B cell (primary cell): ENCODE data around the gene CDR2L. TPM values are rescaled to one million over a fixed set of nuclear protein-coding genes. Genes with fewer than 3 reads are reported as not detected.
A peak's percentile ranks its signal among the peaks of the same experiment; 100 is the strongest.
"Not testable (repeated sequence)": the region's sequence is repeated elsewhere in the genome, so short reads cannot be mapped to it uniquely, and the experiment has no call there.

Experiments used
- ATAC-seq: fragments of 200-7000 bp; cut with Tn5 transposase; one replicate; pipeline ENCODE4 v1.10.0; 2021; ENCODE audit warnings: low read depth, mild to moderate bottlenecking, moderate number of reproducible peaks, moderate library complexity
- CTCF ChIA-PET: fragments of 350-600 bp; sonication (Branson Sonifier 250); formaldehyde crosslinking; loops from one replicate; lab custom pipeline; 2021; ENCODE audit warnings: antibody characterized with exemption, inconsistent platforms; lab: Charles Lee
- POLR2A ChIA-PET: fragments of 350-600 bp; sonication (Branson Sonifier 250); formaldehyde crosslinking; loops from one replicate; lab custom pipeline; 2021; ENCODE audit warnings: antibody characterized with exemption; lab: Charles Lee
- DNase-seq: peaks from one replicate; pipeline ENCODE4 v3.0.0; 2013
- H2AFZ ChIP-seq: 2 replicates; pipeline ENCODE4 v1.6.1; 2012; ENCODE audit warnings: mild to moderate bottlenecking, low read depth, low read length; ENCODE audit not compliant: insufficient read depth, poor library complexity, severe bottlenecking
- H3K27ac ChIP-seq, 2 donors: 1 replicate in 1 of 2; 2 replicates in 1 of 2; pipeline ENCODE4 v1.5.1; 2012 to 2013; ENCODE audit warnings: low read length in 2 of 2, mild to moderate bottlenecking in 2 of 2, moderate library complexity in 1 of 2
- H3K27me3 ChIP-seq, 4 experiments: fragments of 200-600 bp in 1 of 4; sonication (generic) in 1 of 4; replicated peaks in 1 of 4; 1 replicate in 2 of 4; 2 replicates in 2 of 4; pipeline versions ENCODE4 v1.6.1 to v1.7.0; 2013 to 2016; ENCODE audit warnings: low read length in 3 of 4, mild to moderate bottlenecking in 2 of 4, mixed read lengths in 1 of 4, moderate library complexity in 1 of 4; ENCODE audit not compliant: insufficient read depth in 4 of 4, control insufficient read depth in 3 of 4; ENCODE audit errors: control extremely low read depth in 1 of 4
- H3K36me3 ChIP-seq, 2 experiments: replicated peaks in 1 of 2; 1 replicate in 1 of 2; 2 replicates in 1 of 2; pipeline versions ENCODE4 v1.6.1 to v1.7.1; 2013; ENCODE audit warnings: low read length in 1 of 2; ENCODE audit not compliant: insufficient read depth in 2 of 2, control insufficient read depth in 1 of 2; ENCODE audit errors: control extremely low read depth in 1 of 2, extremely low read depth in 1 of 2
- H3K4me1 ChIP-seq, 2 donors: fragments of 200-600 bp in 1 of 2; sonication (generic) in 1 of 2; 1 replicate in 1 of 2; 2 replicates in 1 of 2; pipeline versions ENCODE4 v1.5.1 to v1.6.1; 2013 to 2017; ENCODE audit warnings: low read length in 2 of 2; ENCODE audit not compliant: control insufficient read depth in 2 of 2, insufficient read depth in 2 of 2
- H3K4me2 ChIP-seq: replicated peaks from 2 replicates; pipeline ENCODE3; 2012; ENCODE audit warnings: mild to moderate bottlenecking, low read depth, low read length; ENCODE audit not compliant: poor library complexity, severe bottlenecking
- H3K4me3 ChIP-seq, 5 experiments: fragments of 200-600 bp in 1 of 5; sonication (generic) in 1 of 5; 1 replicate in 3 of 5; 2 replicates in 2 of 5; pipeline versions ENCODE4 v1.5.1 to v1.7.0; 2011 to 2016; ENCODE audit warnings: low read length in 4 of 5, mild to moderate bottlenecking in 4 of 5, low read depth in 2 of 5, control low read depth in 1 of 5, moderate library complexity in 1 of 5; ENCODE audit not compliant: insufficient read depth in 1 of 5; ENCODE audit errors: control extremely low read depth in 1 of 5, extremely low read depth in 1 of 5
- H3K79me2 ChIP-seq: fragments of 200-600 bp; sonication (generic); one replicate; pipeline ENCODE4 v1.6.0; 2016; ENCODE audit warnings: low read length; ENCODE audit not compliant: control insufficient read depth, insufficient read depth
- H3K9ac ChIP-seq: fragments of 200-600 bp; sonication (generic); 2 replicates; pipeline ENCODE4 v1.6.1; 2017; ENCODE audit warnings: mild to moderate bottlenecking, low read length, moderate library complexity
- H3K9me3 ChIP-seq, 3 donors: one replicate each; pipeline versions ENCODE4 v1.6.1 to v1.7.1; 2013; ENCODE audit warnings: low read length in 2 of 3; ENCODE audit not compliant: control insufficient read depth in 2 of 3, insufficient read depth in 1 of 3; ENCODE audit errors: control extremely low read depth in 1 of 3
- H4K20me1 ChIP-seq: 2 replicates; pipeline ENCODE4 v1.6.0; 2012; ENCODE audit warnings: mild to moderate bottlenecking, low read length; ENCODE audit not compliant: insufficient read depth, control insufficient read depth, poor library complexity, severe bottlenecking
- H3K27ac Mint-ChIP-seq: one replicate; pipeline ENCODE4 v1.8.0; 2021; ENCODE audit warnings: mixed read lengths
- H3K27me3 Mint-ChIP-seq: one replicate; pipeline ENCODE4 v1.8.0; 2021; ENCODE audit warnings: mixed read lengths
- H3K4me1 Mint-ChIP-seq: one replicate; pipeline ENCODE4 v1.8.0; 2021; ENCODE audit warnings: mixed read lengths
- H3K4me3 Mint-ChIP-seq: one replicate; pipeline ENCODE4 v1.8.0; 2021; ENCODE audit warnings: mixed read lengths
- H3K9me3 Mint-ChIP-seq: one replicate; pipeline ENCODE4 v1.8.0; 2022; ENCODE audit warnings: mixed read lengths; ENCODE audit not compliant: insufficient read depth
- CTCF ChIP-seq: fragments of 200-600 bp; IDR thresholded peaks from one replicate; pipeline ENCODE4 v1.8.0; 2022; ENCODE audit warnings: antibody characterized with exemption, mild to moderate bottlenecking
- EZH2 ChIP-seq: IDR thresholded peaks from 2 replicates; pipeline ENCODE4 v1.6.1; 2012; ENCODE audit warnings: borderline replicate concordance, low read depth, mild to moderate bottlenecking, moderate library complexity, low read length; ENCODE audit not compliant: insufficient read depth, poor library complexity, severe bottlenecking
- WGBS: methylation state at CpG from one replicate; pipeline ENCODE4 v1.1.5; 2013; ENCODE audit warnings: missing lambda C conversion rate; ENCODE audit not compliant: insufficient coverage; 5-methylcytosine and 5-hydroxymethylcytosine counted together
- intact Hi-C: fragments of 100-400 bp; cut with micrococcal nuclease; formaldehyde crosslinking; loops from one replicate; pipeline ENCODE4 v1.10.0; 2022
- polyA plus RNA-seq: library from polyadenylated mRNA; depleted of rRNA; stranded (reverse); fragments of >200 nt; gene quantifications from 2 replicates; pipeline ENCODE4 v1.2.3, GENCODE V29; 2012
- total RNA-seq, 2 donors: library from RNA; stranded (reverse); fragments of 120-200 nt in 1 of 2; gene quantifications; 1 replicate in 1 of 2; 2 replicates in 1 of 2; pipeline versions ENCODE4 v1.2.3 to v1.2.4, GENCODE V29; 2013 to 2022

The CDR2L gene
- total and polyA plus RNA-seq, 2 donors (not counting 1 experiment from before 2014, with no cell fraction given): 0.03 TPM; not detected in 1

- Mint-ChIP-seq H3K4me3 (peak overlapping the region; percentile 58), H3K27me3 (no peaks in the 10 kb centered on the region), H3K27ac (no peak overlapping the region), H3K9me3 (no peaks in the 10 kb centered on the region), H3K4me1 (peaks cover 26% of the 10 kb centered on the region)
- intact Hi-C loops: loop anchor here (5.0 to 10.0 kb wide), 2 partner anchors 138 to 160 kb away; partner anchors contain the start of genes NUP85 and SUMO2
- Histone ChIP-seq H3K4me3 (no peak overlapping the region), H3K4me1 (peaks cover 13 to 16% of the 10 kb centered on the region in 2 donors), H3K27ac (no peak overlapping the region), H3K9me3 (no peaks in the 10 kb centered on the region), H3K36me3 (peaks cover 3 to 11% of the 10 kb centered on the region in 2 experiments), H3K27me3 (no peaks in the 10 kb centered on the region), H4K20me1 (peaks cover 3% of the 10 kb centered on the region), H3K4me2 (no peak overlapping the region), H3K9ac (no peak overlapping the region), H2AFZ (no peak overlapping the region), H3K79me2 (peaks cover 29% of the 10 kb centered on the region)
- CTCF ChIA-PET: no interaction called here
- ATAC-seq (no peak), DNase-seq (no peak)
- POLR2A ChIA-PET: no interaction called here
- 100% methylated on average over 4 of the region's 7 CpGs for WGBS
- TF ChIP-seq EZH2: no peak
- TF ChIP-seq CTCF: no peak
Observed at GRCh38 chr17:75044716-75045115, 57.3 kb downstream of the CDR2L start.

- H3K27me3 Mint-ChIP-seq, H3K36me3 ChIP-seq, DNase-seq, H3K27me3 ChIP-seq, H3K27ac Mint-ChIP-seq, ATAC-seq, H4K20me1 ChIP-seq, H3K9me3 Mint-ChIP-seq, H3K9me3 ChIP-seq: not testable (repeated sequence)
- intact Hi-C loops: loop anchor here (1.0 to 10.0 kb wide), 5 partner anchors 12 to 159 kb away; partner anchors contain the start of genes CDR2L, JPT1, NUP85 and SUMO2
- Histone ChIP-seq H3K4me1 (peaks cover 13 to 16% of the 10 kb centered on the region in 2 donors), H3K4me2 (peak overlapping the region; percentile 93), H3K27ac (peak overlapping the region in 1 of 2 donors; percentile 89), H3K79me2 (peaks cover 20% of the 10 kb centered on the region), H2AFZ (peak overlapping the region; percentile 99), H3K9ac (peak overlapping the region; percentile 95), H3K4me3 (peak overlapping the region; percentile 77 to 97 (median 89))
- peak overlapping the region; percentile 96 for H3K4me3 Mint-ChIP-seq
- CTCF ChIA-PET: interaction anchor here (0.5 to 1.5 kb wide), 3 partner anchors 85 to 184 kb away, joined by 3 to 4 read pairs (median 3); no protein-coding TSS in a partner anchor
- peaks cover 27% of the 10 kb centered on the region for H3K4me1 Mint-ChIP-seq
- POLR2A ChIA-PET: interaction anchor here (0.8 kb wide), 1 partner anchor 11 kb away, joined by 6 read pairs; no protein-coding TSS in a partner anchor
- 35% methylated on average over 19 of the region's 25 CpGs for WGBS
Observed at GRCh38 chr17:75045946-75046406, 58.5 kb downstream of the CDR2L start.
